Activated CD8-positive, alpha-beta T cell treated with anti-CD3 and anti-CD28 coated beads for 36 hours (primary cell): ENCODE measurements around the gene IMP3. TPM values are rescaled to one million over a fixed set of nuclear protein-coding genes. Genes with fewer than 3 reads are reported as not detected.
"Not testable (repeated sequence)": the region's sequence is repeated elsewhere in the genome, so short reads cannot be mapped to it uniquely, and the experiment has no call there.

Experiments
- ATAC-seq: fragments of 200-7000 bp; cut with Tn5 transposase; one replicate; pipeline ENCODE4 v1.10.0; 2021; ENCODE audit warnings: mild to moderate bottlenecking, moderate library complexity
- CTCF ChIA-PET: fragments of 350-600 bp; sonication (Branson Sonifier 250); formaldehyde crosslinking; loops from one replicate; lab custom pipeline; 2021; ENCODE audit warnings: antibody characterized with exemption; lab: Charles Lee
- POLR2A ChIA-PET: fragments of 350-600 bp; sonication (Branson Sonifier 250); formaldehyde crosslinking; loops from one replicate; lab custom pipeline; 2021; ENCODE audit warnings: antibody characterized with exemption; lab: Charles Lee
- DNase-seq: peaks from one replicate; pipeline ENCODE4 v3.0.0-alpha.2; 2020
- H3K27ac Mint-ChIP-seq: one replicate; pipeline ENCODE4 v1.8.0; 2021; ENCODE audit warnings: mild to moderate bottlenecking, mixed read lengths
- H3K27me3 Mint-ChIP-seq: one replicate; pipeline ENCODE4 v1.8.0; 2021; ENCODE audit warnings: mixed read lengths
- H3K36me3 Mint-ChIP-seq: one replicate; pipeline ENCODE4 v1.8.0; 2021; ENCODE audit warnings: low read depth, mixed read lengths
- H3K4me1 Mint-ChIP-seq: one replicate; pipeline ENCODE4 v1.8.0; 2021; ENCODE audit warnings: low read depth, mixed read lengths
- H3K4me3 Mint-ChIP-seq: one replicate; pipeline ENCODE4 v1.8.0; 2021; ENCODE audit warnings: mild to moderate bottlenecking, moderate library complexity, mixed read lengths
- H3K9me3 Mint-ChIP-seq: one replicate; pipeline ENCODE4 v1.8.0; 2021; ENCODE audit warnings: mixed read lengths
- CTCF ChIP-seq: fragments of 200-600 bp; IDR thresholded peaks from one replicate; pipeline ENCODE4 v1.8.0; 2022; ENCODE audit warnings: antibody characterized with exemption, mild to moderate bottlenecking
- intact Hi-C: fragments of 100-400 bp; cut with micrococcal nuclease; formaldehyde crosslinking; loops from one replicate; pipeline ENCODE4 v1.10.0; 2022
- total RNA-seq, 2 experiments: library from RNA; stranded (reverse); gene quantifications; one replicate each; pipeline ENCODE4 v1.2.3, GENCODE V29; 2021

Gene IMP3
- total RNA-seq, 2 experiments from 2014 or later: 101 to 105 TPM

DNA sequence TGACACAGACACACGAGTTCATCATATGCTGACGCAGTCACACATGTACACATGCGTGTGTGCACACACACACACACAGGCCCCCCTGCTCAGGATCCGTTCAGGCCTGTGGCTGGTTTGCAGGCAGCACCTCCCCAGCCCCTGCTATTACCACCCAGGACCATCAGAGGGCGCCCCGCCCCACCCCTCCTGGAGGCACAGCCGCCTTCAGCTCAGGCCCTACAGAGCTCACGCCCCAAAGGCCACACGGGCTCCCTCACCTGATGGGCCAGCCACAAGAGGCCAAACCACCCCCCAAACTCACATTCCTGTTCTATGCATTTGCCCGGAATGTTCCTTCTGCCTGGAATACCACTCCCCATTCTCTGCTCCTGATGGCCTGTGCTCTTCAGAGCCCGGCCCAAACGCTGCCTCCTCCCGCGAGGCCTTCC is 46.2 kb upstream of the IMP3 start:
- H3K27ac Mint-ChIP-seq, H3K9me3 Mint-ChIP-seq, H3K4me1 Mint-ChIP-seq, intact Hi-C loops, H3K4me3 Mint-ChIP-seq, H3K27me3 Mint-ChIP-seq, POLR2A ChIA-PET, H3K36me3 Mint-ChIP-seq: not testable (repeated sequence)
- DNase-seq (peak; percentile 91), ATAC-seq (peak; percentile 92)
- CTCF ChIA-PET: interaction anchor here (0.5 to 3.0 kb wide), 15 partner anchors 9 to 453 kb away, joined by 3 to 14 read pairs (median 3); partner anchors contain the start of gene SIN3A
- peak; percentile 74 for TF ChIP-seq CTCF

- Mint-ChIP-seq H3K27ac (no peak overlapping the region), H3K9me3 (no peaks in the 10 kb centered on the region), H3K4me1 (peaks cover 3% of the 10 kb centered on the region), H3K4me3 (no peak overlapping the region), H3K36me3 (no peaks in the 10 kb centered on the region), H3K27me3 (no peaks in the 10 kb centered on the region)
- ChIA-PET CTCF (interaction anchor here (1.0 to 4.1 kb wide), 6 partner anchors 14 to 317 kb away, joined by 3 to 17 read pairs (median 8); partner anchors contain the start of gene MAN2C1), POLR2A (no interaction called here)
- DNase-seq (no peak), ATAC-seq (no peak)
- intact Hi-C loops: no loop called here
- no peak for TF ChIP-seq CTCF
Observed at GRCh38 chr15:75685195-75685594, 45.2 kb upstream of the IMP3 start.

DNA sequence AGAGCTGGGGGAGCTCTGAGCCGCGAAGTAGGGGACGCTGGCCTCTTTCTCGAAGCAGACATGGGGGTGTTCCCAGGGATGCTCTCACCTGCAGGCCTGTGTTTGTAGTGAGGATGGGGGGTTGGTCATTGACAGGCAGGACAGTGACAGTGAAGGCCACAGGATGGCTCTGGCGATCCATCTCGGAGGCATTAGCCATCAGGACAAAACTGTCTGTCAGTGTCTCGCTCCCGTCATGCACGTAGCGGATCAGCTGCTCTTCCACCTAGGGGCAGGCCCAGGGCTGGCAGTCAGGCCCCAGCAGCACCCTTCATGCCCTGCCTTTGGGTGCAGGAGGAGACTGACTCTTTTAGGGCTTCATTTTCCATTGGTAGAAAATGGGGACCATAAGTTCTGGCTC is 44.6 kb upstream of the IMP3 start:
- CTCF ChIA-PET: interaction anchor here (1.0 to 4.1 kb wide), 6 partner anchors 13 to 317 kb away, joined by 3 to 17 read pairs (median 6); partner anchors contain the start of gene MAN2C1
- peaks cover 3% of the 10 kb centered on the region for H3K4me1 Mint-ChIP-seq
- H3K27ac Mint-ChIP-seq: no peak overlapping the region
- intact Hi-C loops: no loop called here
- H3K36me3 Mint-ChIP-seq: no peaks in the 10 kb centered on the region
- no peaks in the 10 kb centered on the region for H3K27me3 Mint-ChIP-seq
- DNase-seq (no peak), ATAC-seq (no peak)
- H3K4me3 Mint-ChIP-seq: no peak overlapping the region
- no peaks in the 10 kb centered on the region for H3K9me3 Mint-ChIP-seq
- no peak for TF ChIP-seq CTCF
- POLR2A ChIA-PET: no interaction called here

DNA sequence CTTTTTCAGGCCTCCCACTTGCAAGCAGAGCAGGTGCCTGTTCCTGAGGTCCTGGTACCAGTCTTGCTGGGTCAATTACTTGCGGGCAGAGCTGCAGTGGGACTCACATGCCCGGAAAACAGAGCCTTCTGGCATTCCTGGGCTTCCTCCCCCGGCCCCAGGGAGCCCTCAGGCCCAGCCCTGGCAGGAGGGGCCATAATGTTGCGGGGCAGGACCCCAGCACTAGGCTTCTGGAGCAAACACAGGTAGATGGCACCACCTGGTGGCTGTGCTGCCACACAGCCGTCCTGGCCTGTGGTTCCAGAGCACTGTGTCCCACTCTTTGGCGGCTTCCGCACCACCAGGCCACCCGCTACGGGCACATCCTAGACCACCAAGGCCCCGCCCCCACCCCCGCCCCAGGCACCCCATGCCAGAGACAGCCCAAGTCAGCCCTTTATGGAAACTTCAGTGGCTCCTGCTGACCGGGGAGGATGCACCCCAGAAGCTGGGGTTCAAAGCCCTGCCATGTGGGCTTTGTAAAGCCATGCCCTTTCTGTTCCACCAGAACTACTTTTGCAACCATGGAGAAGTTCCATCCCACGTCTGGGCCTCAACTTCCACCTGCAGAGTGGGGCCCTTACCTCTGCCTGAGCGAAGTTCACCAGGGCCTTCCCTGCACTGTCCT is 43.8 kb upstream of the IMP3 start:
- peak; percentile 84 for DNase-seq
- H3K9me3 Mint-ChIP-seq, H3K4me1 Mint-ChIP-seq, H3K27ac Mint-ChIP-seq, intact Hi-C loops, POLR2A ChIA-PET, H3K27me3 Mint-ChIP-seq, H3K4me3 Mint-ChIP-seq, H3K36me3 Mint-ChIP-seq: not testable (repeated sequence)
- CTCF ChIA-PET: interaction anchor here (1.0 to 4.1 kb wide), 7 partner anchors 12 to 316 kb away, joined by 3 to 17 read pairs (median 5); partner anchors contain the start of gene MAN2C1
- peak; percentile 80 for TF ChIP-seq CTCF
- peak; percentile 88 for ATAC-seq
